BJ (cell line): Measurements from ENCODE around the gene SND1. TPM values are rescaled to one million over a fixed set of nuclear protein-coding genes. Genes with fewer than 3 reads are reported as not detected.

Experiments
- CTCF ChIA-PET: fragments of 350-600 bp; formaldehyde crosslinking; extraction: SDS; loops from one replicate; lab custom pipeline; 2021; ENCODE audit warnings: antibody characterized with exemption, inconsistent platforms; lab: Yijun Ruan, JAX
- POLR2A ChIA-PET: fragments of 300-600 bp; sonication (Branson Sonifier 250); formaldehyde crosslinking; extraction: SDS; loops from one replicate; lab custom pipeline; 2021; ENCODE audit warnings: antibody characterized with exemption; lab: Charles Lee
- DNase-seq: peaks from one replicate; pipeline ENCODE4 v3.0.0-alpha.2; 2011; ENCODE audit warnings: low read depth
- H3K27me3 ChIP-seq: 2 replicates; pipeline ENCODE4 v1.6.0; 2011; ENCODE audit warnings: low read length; ENCODE audit not compliant: control insufficient read depth, insufficient read depth
- H3K36me3 ChIP-seq: 2 replicates; pipeline ENCODE4 v1.5.1; 2011; ENCODE audit warnings: low read length; ENCODE audit not compliant: control insufficient read depth, insufficient read depth
- H3K4me3 ChIP-seq: 2 replicates; pipeline ENCODE4 v1.5.1; 2011; ENCODE audit warnings: low read depth, mild to moderate bottlenecking, control low read depth, low read length
- polyA plus RNA-seq: library from polyadenylated mRNA; depleted of rRNA; stranded (reverse); fragments of >200 nt; gene quantifications from 2 replicates; pipeline ENCODE4 v1.2.3, GENCODE V29; 2011
- TF ChIP-seq, protein P1 (sequence below): IDR thresholded peaks from 2 replicates; pipeline ENCODE4 v1.5.1; 2011; ENCODE audit warnings: low read depth, mild to moderate bottlenecking, control low read depth, inconsistent platforms, low read length, moderate library complexity; ENCODE audit not compliant: insufficient read depth

Gene SND1
- polyA plus RNA-seq, 1 experiment = 203 TPM

- ChIA-PET CTCF (interaction anchor here (0.8 to 10.1 kb wide), 3 partner anchors 219 to 498 kb away, joined by 3 to 136 read pairs (median 3); no protein-coding TSS in a partner anchor), POLR2A (no interaction called here)
- DNase-seq = no peak
- no peak overlapping the region for H3K4me3 ChIP-seq
- peaks cover 1% of the 10 kb centered on the region; the same call in 1 of the 2 replicates for H3K36me3 ChIP-seq
- TF ChIP-seq, protein P1, sequence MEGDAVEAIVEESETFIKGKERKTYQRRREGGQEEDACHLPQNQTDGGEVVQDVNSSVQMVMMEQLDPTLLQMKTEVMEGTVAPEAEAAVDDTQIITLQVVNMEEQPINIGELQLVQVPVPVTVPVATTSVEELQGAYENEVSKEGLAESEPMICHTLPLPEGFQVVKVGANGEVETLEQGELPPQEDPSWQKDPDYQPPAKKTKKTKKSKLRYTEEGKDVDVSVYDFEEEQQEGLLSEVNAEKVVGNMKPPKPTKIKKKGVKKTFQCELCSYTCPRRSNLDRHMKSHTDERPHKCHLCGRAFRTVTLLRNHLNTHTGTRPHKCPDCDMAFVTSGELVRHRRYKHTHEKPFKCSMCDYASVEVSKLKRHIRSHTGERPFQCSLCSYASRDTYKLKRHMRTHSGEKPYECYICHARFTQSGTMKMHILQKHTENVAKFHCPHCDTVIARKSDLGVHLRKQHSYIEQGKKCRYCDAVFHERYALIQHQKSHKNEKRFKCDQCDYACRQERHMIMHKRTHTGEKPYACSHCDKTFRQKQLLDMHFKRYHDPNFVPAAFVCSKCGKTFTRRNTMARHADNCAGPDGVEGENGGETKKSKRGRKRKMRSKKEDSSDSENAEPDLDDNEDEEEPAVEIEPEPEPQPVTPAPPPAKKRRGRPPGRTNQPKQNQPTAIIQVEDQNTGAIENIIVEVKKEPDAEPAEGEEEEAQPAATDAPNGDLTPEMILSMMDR = no peak
- H3K27me3 ChIP-seq = no peaks in the 10 kb centered on the region
Measured at GRCh38 chr7:127711872-127712271, 59.9 kb downstream of the SND1 start.

DNA sequence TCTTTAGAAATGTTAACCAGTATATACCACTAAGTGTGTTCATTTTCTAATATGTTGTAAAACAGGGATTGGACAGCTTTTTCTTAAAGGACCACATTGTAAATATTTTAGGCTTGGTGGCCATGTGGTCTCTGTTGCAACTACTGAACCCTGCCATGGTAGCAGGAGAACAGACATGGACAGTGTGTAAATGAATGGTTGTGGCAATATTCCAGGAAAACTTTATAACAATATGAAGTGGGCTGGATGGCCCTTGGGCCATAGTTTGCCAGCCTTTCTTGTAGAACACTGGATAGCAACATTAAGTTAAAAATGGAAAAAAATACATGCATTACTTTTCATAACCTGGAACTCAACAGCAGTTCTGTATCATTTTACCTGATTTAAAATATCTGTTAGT lies 61.0 kb downstream of the SND1 start:
- no peak for DNase-seq
- POLR2A ChIA-PET = no interaction called here
- H3K27me3 ChIP-seq = no peaks in the 10 kb centered on the region
- peaks cover 1% of the 10 kb centered on the region; the same call in 1 of the 2 replicates for H3K36me3 ChIP-seq
- TF ChIP-seq, protein P1 = no peak
- CTCF ChIA-PET = interaction anchor here (0.8 to 10.1 kb wide), 2 partner anchors 192 to 497 kb away, joined by 3 to 136 read pairs; no protein-coding TSS in a partner anchor
- H3K4me3 ChIP-seq = no peak overlapping the region

DNA sequence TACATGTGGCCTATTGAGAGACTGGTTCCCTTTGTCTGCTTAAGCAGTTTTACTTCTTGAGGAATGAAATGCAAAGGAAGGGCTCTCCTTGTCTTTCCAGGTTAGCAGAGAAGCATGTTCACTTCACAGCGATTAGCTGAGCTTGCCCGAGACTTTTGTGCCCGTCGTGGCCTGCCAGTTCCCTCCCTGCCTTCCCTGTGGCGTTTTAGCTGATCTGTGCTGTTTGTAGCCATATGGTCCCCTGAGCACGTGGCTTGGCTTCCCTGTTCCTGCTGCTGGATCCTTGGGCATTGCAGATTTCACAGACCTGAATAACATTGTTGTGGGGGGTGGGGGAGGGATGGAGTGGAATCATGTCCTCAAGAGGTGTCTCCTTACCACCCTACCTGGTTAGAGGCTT lies 61.8 kb downstream of the SND1 start:
- peaks cover 1% of the 10 kb centered on the region; the same call in 1 of the 2 replicates for H3K36me3 ChIP-seq
- CTCF ChIA-PET = interaction anchor here (0.8 to 1.3 kb wide), 3 partner anchors 9 to 495 kb away, joined by 3 to 6 read pairs (median 4); no protein-coding TSS in a partner anchor

DNA sequence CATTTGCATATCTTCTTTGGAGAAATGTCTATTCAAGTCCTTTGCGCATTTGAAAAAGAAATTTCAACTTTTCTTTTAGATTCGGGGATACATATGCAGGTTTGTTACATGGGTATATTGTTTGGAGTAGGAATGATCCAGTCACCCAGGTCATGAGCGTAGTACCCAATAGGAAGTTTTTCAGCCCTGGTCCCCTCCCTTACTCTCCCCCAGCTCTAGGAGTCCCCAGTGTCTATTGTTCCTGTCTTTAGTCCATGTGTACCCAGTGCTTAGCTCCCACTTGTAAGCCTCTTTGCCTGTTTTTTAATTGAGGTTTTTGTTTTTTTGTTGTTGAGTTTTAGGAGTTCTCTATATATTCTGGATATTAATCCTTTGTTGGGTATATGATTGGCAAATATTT lies 63.3 kb downstream of the SND1 start:
- POLR2A ChIA-PET = no interaction called here
- DNase-seq = no peak
- TF ChIP-seq, protein P1 = no peak
- Histone ChIP-seq H3K27me3 (no peaks in the 10 kb centered on the region), H3K4me3 (no peak overlapping the region), H3K36me3 (no peaks in the 10 kb centered on the region)
- CTCF ChIA-PET = no interaction called here

More for the DNA sequence above, 61.8 kb downstream of the SND1 start:
- Histone ChIP-seq H3K4me3 (no peak overlapping the region), H3K27me3 (no peaks in the 10 kb centered on the region)
- POLR2A ChIA-PET = no interaction called here
- TF ChIP-seq, protein P1 = no peak
- DNase-seq = no peak

- ChIA-PET CTCF (no interaction called here), POLR2A (no interaction called here)
- no peaks in the 10 kb centered on the region for H3K36me3 ChIP-seq
- TF ChIP-seq, protein P1 = no peak
- DNase-seq = no peak
- no peak overlapping the region for H3K4me3 ChIP-seq
- no peaks in the 10 kb centered on the region for H3K27me3 ChIP-seq
Measured at GRCh38 chr7:127715901-127716300, 63.9 kb downstream of the SND1 start.
